Hematopoietic multipotent progenitor cell treated with erythropoietin and hydrocortisone succinate and interleukin-3 and kit ligand, for 17 days (in vitro differentiated cells): ENCODE data around the gene CCDC85A.

Source experiments
- DNase-seq: peaks from one replicate; pipeline ENCODE4 v3.0.0-alpha.2; 2015; ENCODE audit warnings: low spot score

CCDC85A gene

GRCh38 chr2:56240210-56240609 is 56.4 kb downstream of the CCDC85A start:
- DNase-seq, result no peak

GRCh38 chr2:56244506-56244905 is 60.7 kb downstream of the CCDC85A start:
- DNase-seq, result no peak

GRCh38 chr2:56244911-56245530 is 61.2 kb downstream of the CCDC85A start:
- DNase-seq, result no peak

- DNase-seq, result no peak
Measured at GRCh38 chr2:56248965-56249742, 65.4 kb downstream of the CCDC85A start.

- DNase-seq, result no peak
Measured at GRCh38 chr2:56250153-56250729, 66.5 kb downstream of the CCDC85A start.

- no peak for DNase-seq
Measured at GRCh38 chr2:56260415-56260814, 76.6 kb downstream of the CCDC85A start.

- no peak for DNase-seq
Measured at GRCh38 chr2:56262241-56262640, 78.5 kb downstream of the CCDC85A start.

GRCh38 chr2:56263876-56264275 is 80.1 kb downstream of the CCDC85A start:
- no peak for DNase-seq

GRCh38 chr2:56266761-56267414 is 83.1 kb downstream of the CCDC85A start:
- DNase-seq, result no peak

GRCh38 chr2:56267415-56267788 is 83.6 kb downstream of the CCDC85A start:
- no peak for DNase-seq

- DNase-seq, result no peak
Measured at GRCh38 chr2:56268856-56269255, 85.1 kb downstream of the CCDC85A start.

- DNase-seq, result no peak
Measured at GRCh38 chr2:56271275-56271674, 87.5 kb downstream of the CCDC85A start.

GRCh38 chr2:56285224-56285623 is 101.4 kb downstream of the CCDC85A start:
- no peak for DNase-seq

GRCh38 chr2:56286936-56287335 is 103.1 kb downstream of the CCDC85A start:
- no peak for DNase-seq

- DNase-seq, result no peak
Measured at GRCh38 chr2:56287508-56287907, 103.7 kb downstream of the CCDC85A start.

- DNase-seq, result no peak
Measured at GRCh38 chr2:56287974-56288373, 104.2 kb downstream of the CCDC85A start.

GRCh38 chr2:56288838-56289580 is 105.2 kb downstream of the CCDC85A start:
- no peak for DNase-seq

GRCh38 chr2:56291711-56292110 is 107.9 kb downstream of the CCDC85A start:
- no peak for DNase-seq

GRCh38 chr2:56292951-56293350 is 109.2 kb downstream of the CCDC85A start:
- DNase-seq, result no peak

GRCh38 chr2:56295666-56296065 is 111.9 kb downstream of the CCDC85A start:
- no peak for DNase-seq

- no peak for DNase-seq
Measured at GRCh38 chr2:56297671-56298070, 113.9 kb downstream of the CCDC85A start.

GRCh38 chr2:56299171-56299691 is 115.4 kb downstream of the CCDC85A start:
- no peak for DNase-seq
